Activated naive CD4-positive, alpha-beta T cell treated with anti-CD3 and anti-CD28 coated beads, Interleukin-2, amount 50 U/mL, for 24 hours (primary cell): ENCODE data around the gene TRIM14.
"Not testable (repeated sequence)": the region's sequence is repeated elsewhere in the genome, so short reads cannot be mapped to it uniquely, and the experiment has no call there.

Source experiments
- H3K27ac Mint-ChIP-seq: one replicate; pipeline ENCODE4 v1.8.0; 2021; ENCODE audit warnings: mild to moderate bottlenecking, mixed read lengths
- H3K27me3 Mint-ChIP-seq: one replicate; pipeline ENCODE4 v1.8.0; 2021; ENCODE audit warnings: mixed read lengths
- H3K36me3 Mint-ChIP-seq: one replicate; pipeline ENCODE4 v1.8.0; 2021; ENCODE audit warnings: mixed read lengths
- H3K4me1 Mint-ChIP-seq: one replicate; pipeline ENCODE4 v1.8.0; 2021; ENCODE audit warnings: mixed read lengths
- H3K4me3 Mint-ChIP-seq: one replicate; pipeline ENCODE4 v1.8.0; 2021; ENCODE audit warnings: mild to moderate bottlenecking, mixed read lengths
- H3K9me3 Mint-ChIP-seq: one replicate; pipeline ENCODE4 v1.8.0; 2021; ENCODE audit warnings: mixed read lengths

Gene TRIM14

DNA sequence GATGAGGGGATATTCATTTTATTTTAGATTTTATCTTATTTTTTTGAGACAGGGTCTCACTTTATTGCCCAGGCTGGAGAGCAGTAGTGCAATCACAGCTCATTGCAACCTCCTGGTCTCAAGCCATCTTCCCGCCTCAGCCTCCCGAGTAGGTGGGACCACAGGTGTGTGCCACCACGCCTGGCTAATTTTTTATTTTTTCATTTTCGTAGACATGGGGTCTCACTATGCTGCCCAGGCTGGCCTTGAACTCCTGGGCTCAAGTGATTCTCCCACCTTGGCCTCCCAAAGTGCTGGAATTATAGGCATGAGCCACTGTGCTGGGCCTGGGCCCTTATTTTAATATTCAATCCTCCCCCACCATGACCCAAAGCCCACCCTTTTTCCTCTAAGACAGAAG, 11.0 kb upstream of the TRIM14 start:
- not testable (repeated sequence) for H3K4me1 Mint-ChIP-seq, H3K4me3 Mint-ChIP-seq, H3K27me3 Mint-ChIP-seq, H3K36me3 Mint-ChIP-seq, H3K9me3 Mint-ChIP-seq
- peak overlapping the region; percentile 30 for H3K27ac Mint-ChIP-seq

DNA sequence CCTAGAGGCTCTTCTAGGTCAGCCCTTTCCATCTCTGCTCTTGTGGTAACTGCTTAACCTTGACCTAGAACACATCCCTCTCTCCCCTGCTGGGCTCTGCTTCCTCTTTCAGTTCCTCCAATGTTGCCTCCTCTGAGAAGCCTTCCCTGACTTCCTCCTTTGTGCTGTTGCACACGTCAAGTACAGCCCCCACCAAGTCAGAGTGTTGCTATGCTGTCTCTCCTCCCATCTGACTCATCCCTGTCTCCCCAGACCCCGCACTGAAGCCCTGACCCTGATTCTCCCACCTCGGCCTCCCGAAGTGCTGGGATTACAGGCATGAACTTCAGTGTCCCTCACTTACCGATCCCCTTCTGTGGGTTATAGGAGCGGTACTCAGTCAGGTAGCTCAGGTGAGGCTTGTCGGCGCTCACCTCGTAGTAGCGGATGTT, 10.4 kb upstream of the TRIM14 start:
- Mint-ChIP-seq H3K9me3 (no peaks in the 10 kb centered on the region), H3K4me1 (peaks cover 3% of the 10 kb centered on the region), H3K27me3 (no peaks in the 10 kb centered on the region), H3K36me3 (peaks cover 3% of the 10 kb centered on the region), H3K4me3 (no peak overlapping the region), H3K27ac (no peak overlapping the region)

DNA sequence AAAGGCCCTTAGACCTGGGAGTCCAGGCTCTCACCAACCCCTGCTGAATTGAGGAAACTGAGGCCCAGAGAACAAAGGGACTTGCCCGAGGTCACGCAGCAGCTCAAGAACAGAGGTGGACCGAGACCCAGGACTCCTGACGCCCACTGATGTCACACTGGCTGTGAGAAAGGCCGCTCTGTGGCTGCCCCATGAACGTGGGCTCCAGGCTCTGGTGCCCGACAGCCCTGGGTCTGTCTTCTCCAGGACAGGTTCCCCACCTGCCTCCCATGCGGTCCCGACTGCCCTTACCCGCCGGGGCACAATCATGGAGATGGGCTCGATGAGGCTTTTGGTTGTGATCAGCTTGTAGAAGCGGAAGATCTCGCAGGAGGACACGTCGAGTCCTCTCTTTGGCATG, 9.3 kb upstream of the TRIM14 start:
- Mint-ChIP-seq H3K27ac (no peak overlapping the region), H3K4me1 (peaks cover under 1% of the 10 kb centered on the region), H3K36me3 (peaks cover 3% of the 10 kb centered on the region), H3K9me3 (no peaks in the 10 kb centered on the region), H3K4me3 (no peak overlapping the region), H3K27me3 (no peaks in the 10 kb centered on the region)

DNA sequence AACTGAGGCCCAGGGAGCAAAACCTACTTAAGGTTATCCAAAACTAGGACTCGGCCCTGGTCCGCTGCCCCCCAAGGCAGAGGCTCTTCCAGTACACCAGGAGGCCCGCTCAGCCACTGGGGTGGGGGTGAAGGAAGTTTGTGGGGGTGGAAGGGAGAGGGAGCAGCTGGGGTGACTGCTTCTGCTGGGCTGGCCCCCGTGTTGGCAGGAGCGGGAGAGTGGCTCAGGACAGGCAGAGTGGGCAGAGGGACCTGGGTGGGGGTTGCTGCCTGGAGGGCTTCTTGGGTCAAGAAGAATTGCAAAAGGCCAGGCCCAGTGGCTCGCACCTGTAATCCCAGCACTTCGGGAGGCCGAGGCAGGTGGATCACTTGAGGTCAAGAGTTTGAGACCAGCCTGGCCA, 8.2 kb upstream of the TRIM14 start:
- Mint-ChIP-seq H3K4me3 (no peak overlapping the region), H3K27ac (no peak overlapping the region), H3K27me3 (no peaks in the 10 kb centered on the region), H3K36me3 (peaks cover 3% of the 10 kb centered on the region), H3K9me3 (no peaks in the 10 kb centered on the region), H3K4me1 (peaks cover 8% of the 10 kb centered on the region)

DNA sequence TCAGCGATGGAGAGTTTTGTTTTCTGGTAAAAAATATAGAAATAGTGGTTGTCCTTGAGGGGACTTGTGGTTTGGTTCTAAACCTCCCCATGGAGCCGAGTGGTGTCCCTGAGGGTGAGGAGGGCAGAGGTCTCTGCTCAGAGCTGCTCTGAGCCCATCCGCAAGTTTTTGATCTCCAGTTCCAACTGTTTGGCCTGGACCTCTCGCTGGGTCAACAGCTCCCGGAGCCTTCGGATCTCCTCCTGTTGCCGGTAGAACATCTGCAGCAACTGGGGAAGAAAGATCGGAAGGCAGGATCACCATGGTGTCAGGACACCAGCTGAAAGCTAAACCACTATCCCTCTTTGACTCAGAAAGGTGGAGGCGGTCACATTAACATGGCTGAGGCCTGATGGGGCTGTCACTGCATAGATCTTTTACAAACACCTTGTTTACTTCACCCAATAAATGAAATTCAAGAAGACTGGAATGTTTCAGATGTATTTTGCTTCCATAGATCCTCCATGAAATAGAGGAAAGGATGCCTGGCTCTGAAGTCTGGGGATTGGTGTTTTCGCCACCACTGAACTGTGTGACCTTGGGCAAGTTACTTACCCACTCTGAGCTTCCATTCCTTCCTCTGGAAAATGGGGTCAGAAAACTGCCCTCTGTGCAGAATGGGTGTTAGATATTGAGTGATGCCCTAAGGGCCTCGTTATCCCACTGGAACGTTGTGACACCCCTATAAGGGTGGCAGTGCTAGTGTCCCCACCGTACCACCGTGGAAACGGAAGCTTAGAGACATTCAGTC, 5.8 kb upstream of the TRIM14 start:
- Mint-ChIP-seq H3K27me3 (no peaks in the 10 kb centered on the region), H3K27ac (no peak overlapping the region), H3K4me3 (no peak overlapping the region), H3K36me3 (peaks cover 1% of the 10 kb centered on the region), H3K4me1 (peaks cover 31% of the 10 kb centered on the region), H3K9me3 (no peaks in the 10 kb centered on the region)

DNA sequence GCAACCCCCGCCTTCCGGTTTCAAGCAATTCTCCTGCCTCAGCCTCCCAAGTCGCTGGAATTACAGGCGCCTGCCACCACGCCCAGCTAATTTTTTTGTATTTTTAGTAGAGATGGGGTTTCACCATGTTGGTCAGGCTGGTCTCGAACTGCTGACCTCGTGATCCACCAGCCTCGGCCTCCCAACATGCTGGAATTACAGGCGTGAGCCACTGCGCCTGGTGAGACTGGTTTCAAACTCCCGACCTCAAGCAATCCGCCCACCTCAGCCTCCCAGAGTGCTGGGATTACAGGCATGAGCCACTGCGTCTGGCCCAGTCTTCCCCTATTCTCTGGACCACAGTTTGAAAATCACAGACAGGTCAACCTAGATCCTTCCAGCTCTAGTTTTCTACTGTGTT, 5.1 kb upstream of the TRIM14 start:
- not testable (repeated sequence) for H3K27ac Mint-ChIP-seq, H3K4me3 Mint-ChIP-seq, H3K36me3 Mint-ChIP-seq, H3K27me3 Mint-ChIP-seq, H3K9me3 Mint-ChIP-seq
- H3K4me1 Mint-ChIP-seq: peaks cover 37% of the 10 kb centered on the region

DNA sequence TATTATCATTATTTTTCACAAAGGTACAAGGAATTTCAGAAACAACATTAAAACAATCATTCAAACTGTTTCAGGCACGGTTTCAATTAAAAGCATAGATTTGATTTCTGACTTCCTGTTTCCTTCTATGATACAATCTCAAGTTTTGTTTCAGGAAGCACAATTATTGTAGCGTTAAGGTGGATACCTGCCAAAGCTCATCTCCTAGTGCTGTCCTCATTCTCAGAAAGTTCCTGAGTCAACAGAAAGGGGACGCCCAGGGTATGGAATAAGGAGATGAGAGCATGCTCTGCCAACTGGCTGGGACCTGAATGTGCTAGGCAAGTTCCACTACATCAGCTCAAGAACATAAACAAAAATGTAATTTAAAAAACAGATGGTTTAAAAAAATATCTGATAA, 2.0 kb upstream of the TRIM14 start:
- H3K4me3 Mint-ChIP-seq: no peak overlapping the region
- H3K36me3 Mint-ChIP-seq: no peaks in the 10 kb centered on the region
- H3K27ac Mint-ChIP-seq: peak overlapping the region; percentile 95
- H3K4me1 Mint-ChIP-seq: peaks cover 53% of the 10 kb centered on the region
- no peaks in the 10 kb centered on the region for H3K27me3 Mint-ChIP-seq
- H3K9me3 Mint-ChIP-seq: no peaks in the 10 kb centered on the region

DNA sequence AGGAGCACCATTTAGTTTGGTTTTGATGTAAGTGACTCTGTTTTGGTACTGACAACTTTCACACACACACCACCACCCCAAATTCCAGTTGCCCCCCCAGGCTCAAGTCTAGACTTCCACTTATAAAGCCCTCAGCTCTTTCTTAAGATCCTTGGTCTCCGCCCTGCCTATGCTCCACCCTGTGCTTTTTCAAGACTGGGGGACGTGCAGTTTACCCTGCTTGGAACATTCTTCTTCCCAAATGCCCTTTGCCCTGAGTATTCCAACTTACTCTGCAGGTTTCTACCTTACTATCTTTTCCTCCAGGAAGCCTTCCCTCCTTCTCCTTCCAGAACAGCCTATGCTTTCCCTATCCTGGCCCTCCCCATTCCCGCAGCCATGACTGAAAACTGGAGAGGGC, 1.5 kb upstream of the TRIM14 start:
- Mint-ChIP-seq H3K27me3 (no peaks in the 10 kb centered on the region), H3K36me3 (no peaks in the 10 kb centered on the region), H3K4me1 (peaks cover 53% of the 10 kb centered on the region), H3K27ac (peak overlapping the region; percentile 95), H3K9me3 (no peaks in the 10 kb centered on the region), H3K4me3 (peak overlapping the region; percentile 92)

DNA sequence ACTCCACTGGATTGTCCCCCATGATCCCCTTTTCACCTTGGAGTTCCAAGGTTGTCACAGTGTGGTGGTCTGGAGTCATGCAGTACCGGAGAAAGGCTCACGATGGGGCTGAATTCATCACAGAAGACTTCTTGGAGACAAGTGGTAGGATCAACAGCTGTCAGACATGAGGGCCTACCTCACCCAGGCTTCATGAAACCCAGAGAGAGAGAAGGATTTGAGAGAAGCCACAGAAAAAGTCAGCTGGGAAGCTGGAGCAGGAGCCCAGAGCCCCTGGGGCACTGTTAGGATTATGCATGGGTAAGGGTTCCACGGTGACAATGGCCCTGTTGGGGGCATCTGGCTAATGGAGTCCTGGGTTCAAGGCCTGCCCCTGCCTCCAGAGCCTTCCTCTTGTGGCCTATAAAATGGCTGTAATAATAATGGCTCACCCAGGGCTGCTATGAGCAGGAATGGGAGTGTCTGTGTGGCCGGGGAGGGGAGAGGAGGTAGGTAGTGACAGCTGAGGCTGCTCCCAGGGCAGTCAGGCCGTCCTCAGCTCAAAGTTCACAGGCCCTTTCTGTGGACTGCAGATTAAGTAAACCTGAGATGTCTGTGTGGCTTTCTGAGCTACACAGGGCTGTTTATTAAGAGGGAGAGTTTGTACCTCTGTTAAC, 910 bp downstream of the TRIM14 start:
- Mint-ChIP-seq H3K27ac (peak overlapping the region; percentile 95), H3K4me3 (peak overlapping the region; percentile 92), H3K4me1 (peaks cover 60% of the 10 kb centered on the region), H3K36me3 (no peaks in the 10 kb centered on the region), H3K27me3 (no peaks in the 10 kb centered on the region), H3K9me3 (no peaks in the 10 kb centered on the region)

DNA sequence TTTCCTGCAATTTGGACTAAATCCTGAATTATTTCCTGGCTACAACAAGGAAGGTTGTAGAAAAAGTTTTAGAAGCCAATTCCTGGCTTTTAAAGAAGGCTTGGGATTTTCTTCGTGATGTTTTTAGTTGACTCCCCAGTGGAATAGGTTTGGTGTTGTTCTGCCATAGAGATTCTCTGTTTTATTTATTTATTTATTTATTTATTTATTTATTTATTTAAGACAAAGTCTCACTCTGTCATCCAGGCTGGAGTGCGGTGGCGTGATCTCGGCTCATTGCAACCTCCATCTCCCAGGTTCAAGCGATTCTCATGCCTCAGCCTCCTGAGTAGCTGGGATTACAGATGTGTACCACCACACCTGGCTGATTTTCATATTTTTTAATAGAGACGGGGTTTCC, 1.9 kb downstream of the TRIM14 start:
- peak overlapping the region; percentile 35 for H3K27ac Mint-ChIP-seq
- H3K27me3 Mint-ChIP-seq, H3K36me3 Mint-ChIP-seq, H3K9me3 Mint-ChIP-seq, H3K4me3 Mint-ChIP-seq: not testable (repeated sequence)
- peaks cover 54% of the 10 kb centered on the region for H3K4me1 Mint-ChIP-seq

DNA sequence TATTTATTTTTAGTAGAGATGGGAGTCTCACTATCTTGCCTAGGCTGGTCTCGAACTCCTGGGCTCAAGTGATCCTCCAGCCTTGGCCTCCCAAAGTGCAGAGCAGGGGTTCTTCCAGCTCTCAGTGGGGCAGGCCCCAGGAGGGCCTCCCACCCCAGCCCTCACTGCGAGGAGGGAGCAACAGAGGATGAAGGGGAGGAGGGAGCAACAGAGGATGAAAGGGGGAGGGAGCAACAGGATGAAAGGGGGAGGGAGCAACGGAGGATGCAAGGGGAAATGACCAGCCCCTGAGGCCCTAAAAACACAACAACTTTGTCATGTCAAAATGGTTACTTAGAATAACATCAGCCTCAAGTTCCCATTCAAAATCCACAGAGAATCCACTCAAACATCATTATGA, 10.0 kb downstream of the TRIM14 start:
- Mint-ChIP-seq H3K4me3 (no peak overlapping the region), H3K36me3 (peaks cover 22% of the 10 kb centered on the region), H3K9me3 (no peaks in the 10 kb centered on the region), H3K27ac (peak overlapping the region; percentile 97), H3K4me1 (peaks cover 84% of the 10 kb centered on the region), H3K27me3 (no peaks in the 10 kb centered on the region)

DNA sequence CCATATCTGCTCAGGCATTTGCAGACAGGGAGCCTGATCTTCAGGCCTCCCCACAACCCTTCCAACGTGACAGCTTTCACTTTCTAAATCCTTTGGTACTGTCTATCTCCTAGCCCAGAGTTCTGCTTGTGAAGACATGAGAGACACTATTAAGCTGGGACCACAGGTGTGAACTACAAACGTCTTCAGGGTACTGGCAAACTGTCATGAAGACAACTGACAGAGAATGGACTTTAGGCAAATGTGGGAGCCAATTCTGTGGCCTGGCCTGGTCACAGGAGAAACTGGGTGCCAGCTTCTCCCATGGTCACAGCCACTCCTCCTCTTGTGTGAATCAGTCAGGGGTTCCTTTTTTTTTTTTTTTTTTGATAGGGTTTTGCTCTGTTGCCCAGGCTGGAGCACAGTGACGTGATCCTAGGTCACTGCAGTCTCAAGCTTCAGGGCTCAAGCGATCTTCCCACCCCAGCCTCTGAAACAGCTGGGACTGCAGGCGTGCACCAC, 10.4 kb downstream of the TRIM14 start:
- H3K4me3 Mint-ChIP-seq: peak overlapping the region; percentile 45
- H3K9me3 Mint-ChIP-seq: no peaks in the 10 kb centered on the region
- peaks cover 22% of the 10 kb centered on the region for H3K36me3 Mint-ChIP-seq
- peak overlapping the region; percentile 97 for H3K27ac Mint-ChIP-seq
- H3K27me3 Mint-ChIP-seq: no peaks in the 10 kb centered on the region
- H3K4me1 Mint-ChIP-seq: peaks cover 86% of the 10 kb centered on the region

DNA sequence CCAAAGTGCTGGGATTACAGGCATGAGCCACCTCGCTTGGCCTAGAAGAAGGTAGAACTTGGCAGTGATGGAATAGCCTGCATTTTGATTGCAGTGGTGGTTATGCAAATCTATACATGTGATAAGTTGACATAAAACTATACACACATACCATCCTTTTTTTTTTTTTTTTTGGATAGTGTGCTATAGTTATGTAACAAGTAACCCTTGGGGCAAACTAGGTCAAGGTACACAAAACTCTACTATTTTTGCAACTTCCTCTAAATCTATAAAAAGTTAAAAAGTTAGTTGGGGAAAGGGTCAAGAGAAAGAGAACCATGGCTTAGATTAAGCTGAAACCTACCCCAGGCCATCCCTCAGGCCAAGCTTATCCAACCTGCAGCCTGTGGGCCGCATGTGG, 11.1 kb downstream of the TRIM14 start:
- no peaks in the 10 kb centered on the region for H3K27me3 Mint-ChIP-seq
- peaks cover 22% of the 10 kb centered on the region for H3K36me3 Mint-ChIP-seq
- peak overlapping the region; percentile 45 for H3K4me3 Mint-ChIP-seq
- H3K9me3 Mint-ChIP-seq: no peaks in the 10 kb centered on the region
- peak overlapping the region; percentile 97 for H3K27ac Mint-ChIP-seq
- H3K4me1 Mint-ChIP-seq: peaks cover 86% of the 10 kb centered on the region

DNA sequence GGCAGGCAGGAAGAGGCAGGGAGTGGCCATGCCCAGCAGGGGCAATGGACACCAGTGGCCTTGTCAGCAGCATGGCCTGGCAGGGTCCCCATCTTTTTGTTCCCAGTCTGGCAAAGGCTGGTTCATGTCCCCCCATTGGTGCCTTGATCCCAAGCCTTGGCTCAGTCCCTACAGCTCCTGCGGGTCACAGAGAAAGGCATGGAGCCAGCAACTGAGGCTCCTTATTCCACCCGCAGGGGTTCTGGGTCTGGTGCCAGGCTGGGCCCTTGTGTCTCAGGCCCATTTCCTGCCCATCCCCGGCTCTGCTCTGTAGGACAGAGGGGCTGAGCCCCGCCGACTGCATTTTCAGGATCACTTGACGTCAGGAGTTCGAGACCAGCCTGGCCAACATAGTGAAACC, 14.0 kb downstream of the TRIM14 start:
- Mint-ChIP-seq H3K27ac (peak overlapping the region; percentile 77), H3K36me3 (peaks cover 16% of the 10 kb centered on the region), H3K27me3 (no peaks in the 10 kb centered on the region), H3K4me1 (peaks cover 95% of the 10 kb centered on the region), H3K4me3 (no peak overlapping the region), H3K9me3 (no peaks in the 10 kb centered on the region)

DNA sequence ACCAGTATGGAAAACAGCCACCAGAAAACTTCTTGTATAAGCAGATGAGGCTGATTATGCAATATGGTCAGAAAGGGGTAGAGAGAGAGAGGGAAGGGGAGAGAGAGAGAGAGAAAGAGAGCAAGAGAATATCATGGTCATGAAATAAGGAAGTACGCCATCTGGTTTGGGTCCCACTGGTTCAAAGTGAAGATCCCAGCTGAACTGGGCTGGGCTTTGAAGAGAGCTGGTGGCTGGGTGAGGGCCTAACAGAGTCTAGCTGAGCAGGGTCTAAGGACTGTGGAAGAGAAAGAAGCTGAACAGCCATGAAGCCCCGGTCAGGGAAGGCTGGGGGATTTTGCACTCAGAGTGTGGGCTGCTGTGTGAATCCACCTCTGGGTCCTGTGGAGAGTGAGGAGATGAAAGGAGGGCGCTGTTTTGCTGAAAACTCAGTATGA, 14.6 kb downstream of the TRIM14 start:
- peak overlapping the region; percentile 97 for H3K27ac Mint-ChIP-seq
- H3K27me3 Mint-ChIP-seq: no peaks in the 10 kb centered on the region
- H3K4me1 Mint-ChIP-seq: peaks cover 95% of the 10 kb centered on the region
- H3K9me3 Mint-ChIP-seq: no peaks in the 10 kb centered on the region
- peak overlapping the region; percentile 16 for H3K4me3 Mint-ChIP-seq
- peaks cover 12% of the 10 kb centered on the region for H3K36me3 Mint-ChIP-seq

DNA sequence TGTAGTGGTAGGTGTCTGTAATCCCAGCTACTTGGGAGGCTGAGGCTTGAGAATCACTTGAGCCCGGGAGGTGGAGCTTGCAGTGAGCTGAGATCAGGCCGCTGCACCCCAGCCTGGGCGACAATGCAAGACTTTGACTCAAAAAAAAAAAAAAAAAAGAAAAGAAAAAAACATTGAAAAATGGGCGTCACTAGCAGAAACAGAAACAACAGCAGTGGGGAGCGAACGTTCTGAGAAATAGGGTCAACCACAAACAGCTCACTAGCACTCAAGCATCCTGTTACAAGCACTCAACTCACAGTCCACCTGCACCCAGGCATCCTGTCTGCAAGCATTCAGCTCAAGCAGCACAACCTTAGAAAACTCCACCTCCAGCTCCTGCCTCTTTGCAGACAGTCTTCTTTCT, 17.2 kb downstream of the TRIM14 start:
- Mint-ChIP-seq H3K36me3 (peaks cover 13% of the 10 kb centered on the region), H3K4me1 (peaks cover 92% of the 10 kb centered on the region), H3K9me3 (no peaks in the 10 kb centered on the region), H3K4me3 (peak overlapping the region; percentile 68), H3K27me3 (no peaks in the 10 kb centered on the region), H3K27ac (peak overlapping the region; percentile 67)
